Progenitor cell of endocrine pancreas (in vitro differentiated cells): ENCODE measurements around the gene AMOTL2. TPM values are rescaled to one million over a fixed set of nuclear protein-coding genes. Genes with fewer than 3 reads are reported as not detected.

ENCODE experiments used
- DNase-seq: peaks from one replicate; pipeline ENCODE4 v3.0.0; 2021; ENCODE audit warnings: low spot score; ENCODE audit not compliant: unreplicated experiment
- H3K27ac Mint-ChIP-seq: 2 replicates; pipeline ENCODE4 v1.8.0; 2021; ENCODE audit warnings: mild to moderate bottlenecking, moderate library complexity, mixed read lengths
- H3K27me3 Mint-ChIP-seq: 2 replicates; pipeline ENCODE4 v1.8.0; 2021; ENCODE audit warnings: mixed read lengths
- H3K36me3 Mint-ChIP-seq: 2 replicates; pipeline ENCODE4 v1.8.0; 2022; ENCODE audit warnings: mixed read lengths; ENCODE audit not compliant: insufficient read depth
- H3K4me1 Mint-ChIP-seq: 2 replicates; pipeline ENCODE4 v1.8.0; 2021; ENCODE audit warnings: low read depth, mixed read lengths
- H3K4me3 Mint-ChIP-seq: 2 replicates; pipeline ENCODE4 v1.8.0; 2021; ENCODE audit warnings: low read depth, mild to moderate bottlenecking, moderate library complexity, mixed read lengths
- H3K9me3 Mint-ChIP-seq: 2 replicates; pipeline ENCODE4 v1.8.0; 2021; ENCODE audit warnings: low read depth, mixed read lengths
- total RNA-seq: library from RNA; stranded (reverse); gene quantifications from 2 replicates; pipeline ENCODE4 v1.2.1, GENCODE V29; 2021
- TF ChIP-seq, protein P1 (sequence below): fragments of 200-600 bp; sonication (generic); IDR thresholded peaks from one replicate; pipeline ENCODE4 v1.5.0; 2021; ENCODE audit warnings: antibody characterized with exemption, mild to moderate bottlenecking; ENCODE audit not compliant: unreplicated experiment

The AMOTL2 gene
- total RNA-seq, 1 donor from 2014 or later = 94.4 TPM

- TF ChIP-seq, protein P1, sequence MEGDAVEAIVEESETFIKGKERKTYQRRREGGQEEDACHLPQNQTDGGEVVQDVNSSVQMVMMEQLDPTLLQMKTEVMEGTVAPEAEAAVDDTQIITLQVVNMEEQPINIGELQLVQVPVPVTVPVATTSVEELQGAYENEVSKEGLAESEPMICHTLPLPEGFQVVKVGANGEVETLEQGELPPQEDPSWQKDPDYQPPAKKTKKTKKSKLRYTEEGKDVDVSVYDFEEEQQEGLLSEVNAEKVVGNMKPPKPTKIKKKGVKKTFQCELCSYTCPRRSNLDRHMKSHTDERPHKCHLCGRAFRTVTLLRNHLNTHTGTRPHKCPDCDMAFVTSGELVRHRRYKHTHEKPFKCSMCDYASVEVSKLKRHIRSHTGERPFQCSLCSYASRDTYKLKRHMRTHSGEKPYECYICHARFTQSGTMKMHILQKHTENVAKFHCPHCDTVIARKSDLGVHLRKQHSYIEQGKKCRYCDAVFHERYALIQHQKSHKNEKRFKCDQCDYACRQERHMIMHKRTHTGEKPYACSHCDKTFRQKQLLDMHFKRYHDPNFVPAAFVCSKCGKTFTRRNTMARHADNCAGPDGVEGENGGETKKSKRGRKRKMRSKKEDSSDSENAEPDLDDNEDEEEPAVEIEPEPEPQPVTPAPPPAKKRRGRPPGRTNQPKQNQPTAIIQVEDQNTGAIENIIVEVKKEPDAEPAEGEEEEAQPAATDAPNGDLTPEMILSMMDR = no peak
- Mint-ChIP-seq H3K27ac (peak overlapping the region; percentile 96), H3K9me3 (no peaks in the 10 kb centered on the region), H3K4me1 (peaks cover 31% of the 10 kb centered on the region), H3K4me3 (peak overlapping the region; percentile 29), H3K36me3 (peaks cover 28% of the 10 kb centered on the region), H3K27me3 (no peaks in the 10 kb centered on the region)
- no peak for DNase-seq
These were observed 11.4 kb downstream of the AMOTL2 start for GRCh38 chr3:134362670-134363380.

GRCh38 chr3:134362221-134362620 lies 12.0 kb downstream of the AMOTL2 start:
- H3K36me3 Mint-ChIP-seq = peaks cover 32% of the 10 kb centered on the region
- H3K4me1 Mint-ChIP-seq = peaks cover 35% of the 10 kb centered on the region
- no peak overlapping the region for H3K27ac Mint-ChIP-seq
- no peaks in the 10 kb centered on the region for H3K27me3 Mint-ChIP-seq
- no peak for DNase-seq
- H3K4me3 Mint-ChIP-seq = no peak overlapping the region
- no peaks in the 10 kb centered on the region for H3K9me3 Mint-ChIP-seq
- TF ChIP-seq, protein P1 = no peak

DNA sequence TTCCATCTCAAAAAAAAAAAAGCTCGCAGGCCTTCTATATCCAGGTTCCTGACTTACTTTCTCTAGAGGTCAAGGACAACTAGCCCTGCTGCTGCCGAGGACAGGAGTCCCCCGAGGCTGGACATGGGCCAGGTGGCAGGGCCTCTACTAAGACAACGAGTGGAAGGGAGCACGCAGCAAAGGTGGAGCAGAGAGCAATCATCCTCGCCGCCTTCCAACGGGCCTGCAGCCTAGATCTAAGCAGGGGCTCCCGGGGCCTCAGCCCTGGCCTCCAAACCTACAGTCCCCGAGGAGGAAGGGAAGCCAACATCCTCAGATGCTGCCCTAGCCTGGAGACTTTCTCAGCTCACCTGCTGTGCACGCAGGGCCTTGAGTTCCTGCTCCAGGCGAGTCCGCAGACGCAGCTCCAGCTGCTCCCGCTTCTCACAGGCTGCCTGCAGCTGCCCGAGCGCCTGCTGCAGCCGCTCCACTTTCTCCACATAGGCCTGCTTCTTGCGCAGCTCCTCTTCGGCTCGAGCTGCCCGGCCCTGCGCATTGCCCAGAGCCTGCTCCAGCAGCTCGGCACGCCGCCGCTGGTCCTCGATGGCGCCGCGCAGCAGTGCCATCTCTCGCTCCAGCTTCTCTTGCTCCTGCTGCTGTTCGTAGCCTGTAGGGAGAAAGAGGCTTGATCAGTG lies 12.9 kb downstream of the AMOTL2 start:
- Mint-ChIP-seq H3K36me3 (peaks cover 39% of the 10 kb centered on the region), H3K9me3 (no peaks in the 10 kb centered on the region)

DNA sequence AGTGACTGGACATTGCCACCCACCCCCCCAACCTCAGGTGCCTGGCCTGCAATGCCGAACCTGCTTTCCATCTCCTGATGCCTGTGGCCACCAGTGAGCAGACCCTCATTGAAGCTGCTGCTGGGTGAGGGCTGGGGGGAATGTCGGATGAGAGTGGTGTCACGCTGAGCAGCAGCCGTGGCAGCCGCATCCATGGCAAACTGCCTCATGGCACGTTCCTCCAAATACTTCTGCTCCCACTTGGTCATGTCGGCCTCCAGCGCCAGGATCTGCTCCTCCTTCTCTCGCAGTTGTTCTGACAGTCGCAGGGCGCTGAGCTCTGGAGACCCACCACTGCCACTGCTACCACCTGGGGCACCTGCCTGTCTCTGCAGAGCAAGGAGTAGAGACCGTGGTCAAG lies 14.2 kb downstream of the AMOTL2 start:
- H3K9me3 Mint-ChIP-seq = no peaks in the 10 kb centered on the region

More for the DNA sequence above, 12.9 kb downstream of the AMOTL2 start:
- no peak for DNase-seq
- Mint-ChIP-seq H3K4me3 (no peak overlapping the region), H3K27me3 (no peaks in the 10 kb centered on the region), H3K27ac (no peak overlapping the region), H3K4me1 (peaks cover 35% of the 10 kb centered on the region)
- TF ChIP-seq, protein P1 = no peak

More for the DNA sequence above, 14.2 kb downstream of the AMOTL2 start:
- no peak for DNase-seq
- Mint-ChIP-seq H3K27me3 (no peaks in the 10 kb centered on the region), H3K27ac (peak overlapping the region; percentile 33), H3K4me3 (no peak overlapping the region), H3K4me1 (peaks cover 29% of the 10 kb centered on the region), H3K36me3 (peaks cover 38% of the 10 kb centered on the region)
- TF ChIP-seq, protein P1 = no peak
